Measurements from ENCODE around the gene FITM1. TPM values are rescaled to one million over a fixed set of nuclear protein-coding genes. Genes with fewer than 3 reads are reported as not detected.

FITM1 gene
- total RNA-seq, 2 donors from 2014 or later = 74.3 to 180 TPM

GRCh38 chr14:24146453-24146977 lies 16.1 kb downstream of the FITM1 start, which contains the start of gene PSME2:
TSS of gene PSME2 (minus strand) at chr14:24146610. CDS start at chr14:24146581, 29 bp downstream.
- TF ChIP-seq CTCF (IDR thresholded peaks at IDR 0.05) = no peak
- Histone ChIP-seq H3K27ac (peak within 1 kb of the TSS; percentile 91 to 92), H3K4me1 (peaks cover 0 to 38% of the 10 kb centered on the region in 2 donors), H3K36me3 (peaks cover 28% of the 10 kb centered on the region), H3K4me3 (peak within 1 kb of the TSS; percentile 91 to 95), H3K9me3 (no peaks in the 10 kb centered on the region), H3K27me3 (no peaks in the 10 kb centered on the region)
- peak; percentile 94 for DNase-seq (ENCODE audit: low spot score)

GRCh38 chr14:24146978-24147760 lies 16.7 kb downstream of the FITM1 start, which contains the start of gene RNF31:
TSS of gene RNF31 (plus strand) at chr14:24147498. CDS start at chr14:24147699, 201 bp downstream.
- peaks cover 34% of the 10 kb centered on the region for H3K36me3 ChIP-seq
- peak; percentile 99 for DNase-seq (ENCODE audit: low spot score)
- peak within 1 kb of the TSS; percentile 91 to 95 for H3K4me3 ChIP-seq
- no peak for TF ChIP-seq CTCF (IDR thresholded peaks at IDR 0.05)
- H3K4me1 ChIP-seq = peaks cover 0 to 34% of the 10 kb centered on the region in 2 donors
- no peaks in the 10 kb centered on the region for H3K27me3 ChIP-seq
- H3K27ac ChIP-seq = peak within 1 kb of the TSS; percentile 91 to 92
- no peaks in the 10 kb centered on the region for H3K9me3 ChIP-seq

- peak overlapping the region; percentile 91 to 95 for H3K4me3 ChIP-seq
- DNase-seq (ENCODE audit: low spot score) = no peak
- H3K36me3 ChIP-seq = peaks cover 41% of the 10 kb centered on the region
- H3K9me3 ChIP-seq = no peaks in the 10 kb centered on the region
- H3K27ac ChIP-seq = peak overlapping the region; percentile 91 to 92
- no peaks in the 10 kb centered on the region for H3K27me3 ChIP-seq
- H3K4me1 ChIP-seq = peaks cover 0 to 30% of the 10 kb centered on the region in 2 donors
- no peak for TF ChIP-seq CTCF (IDR thresholded peaks at IDR 0.05)
Measured at GRCh38 chr14:24147761-24148428, 17.4 kb downstream of the FITM1 start.

- H3K9me3 ChIP-seq = no peaks in the 10 kb centered on the region
- peaks cover 48% of the 10 kb centered on the region for H3K36me3 ChIP-seq
- no peak overlapping the region for H3K4me3 ChIP-seq
Measured at GRCh38 chr14:24149302-24149969, 19.0 kb downstream of the FITM1 start.

More at GRCh38 chr14:24149302-24149969, 19.0 kb downstream of the FITM1 start:
- no peak for TF ChIP-seq CTCF (IDR thresholded peaks at IDR 0.05)
- no peak for DNase-seq (ENCODE audit: low spot score)
- H3K4me1 ChIP-seq = peaks cover 0 to 30% of the 10 kb centered on the region in 2 donors
- no peak overlapping the region for H3K27ac ChIP-seq
- H3K27me3 ChIP-seq = no peaks in the 10 kb centered on the region

Data from right atrium auricular region (tissue), 2 donors.